EH (cell line): Measurements from ENCODE around the gene FURIN.
"Not testable (repeated sequence)": the region's sequence is repeated elsewhere in the genome, so short reads cannot be mapped to it uniquely, and the experiment has no call there.

Source experiments
- DNase-seq: peaks from one replicate; pipeline ENCODE4 v3.0.0-alpha.2; 2015; ENCODE audit warnings: low read depth

FURIN gene

GRCh38 chr15:90916461-90916860 is 48.1 kb downstream of the FURIN start:
- DNase-seq = no peak

GRCh38 chr15:90917569-90917968 is 49.2 kb downstream of the FURIN start:
- DNase-seq = no peak

- DNase-seq = no peak
These were observed 49.8 kb downstream of the FURIN start for GRCh38 chr15:90918034-90918788.

GRCh38 chr15:90918835-90919234 is 50.4 kb downstream of the FURIN start:
- DNase-seq = no peak

GRCh38 chr15:90921887-90922286 is 53.5 kb downstream of the FURIN start:
- no peak for DNase-seq

- DNase-seq = not testable (repeated sequence)
These were observed 54.4 kb downstream of the FURIN start for GRCh38 chr15:90922712-90923322.

- no peak for DNase-seq
These were observed 56.0 kb downstream of the FURIN start for GRCh38 chr15:90924375-90924774.

GRCh38 chr15:90926766-90927165 is 58.4 kb downstream of the FURIN start:
- DNase-seq = not testable (repeated sequence)

GRCh38 chr15:90928106-90928505 is 59.7 kb downstream of the FURIN start:
- DNase-seq = not testable (repeated sequence)

GRCh38 chr15:90929246-90930019 is 61.0 kb downstream of the FURIN start:
- DNase-seq = no peak

GRCh38 chr15:90930861-90931574 is 62.6 kb downstream of the FURIN start:
- peak; percentile 16 for DNase-seq

GRCh38 chr15:90931575-90931827 is 63.1 kb downstream of the FURIN start:
- DNase-seq = no peak

- DNase-seq = peak; percentile 83
These were observed 63.7 kb downstream of the FURIN start, which contains the start of gene HDDC3 for GRCh38 chr15:90931828-90932659. Gene HDDC3, minus strand, starts transcription at chr15:90932549. Its CDS starts 9 bp downstream, at chr15:90932540.

- no peak for DNase-seq
These were observed 64.2 kb downstream of the FURIN start for GRCh38 chr15:90932660-90932991.
